Measurements from ENCODE around the gene KIF15.

GRCh38 chr3:44874308-44874707, 112.7 kb downstream of the KIF15 start, which contains the start of gene TGM4:
- TF ChIP-seq CTCF (IDR thresholded peaks at IDR 0.05) = no peak
- no peak for TF ChIP-seq PRRX2 (CRISPR knock-in tag; IDR thresholded peaks at IDR 0.05)
- TF ChIP-seq E2F4 (CRISPR knock-in tag; IDR thresholded peaks at IDR 0.05; ENCODE audit: borderline replicate concordance, low read depth) = no peak
- no peak for TF ChIP-seq NFE2L1 (CRISPR knock-in tag; IDR thresholded peaks at IDR 0.05)
- no peak for TF ChIP-seq AFF4 (CRISPR knock-in tag; IDR thresholded peaks at IDR 0.05; ENCODE audit: borderline replicate concordance)
- TF ChIP-seq PREB (CRISPR knock-in tag; IDR thresholded peaks at IDR 0.05; ENCODE audit: borderline replicate concordance) = no peak
- TF ChIP-seq TP53 (CRISPR knock-in tag; IDR thresholded peaks at IDR 0.05) = no peak
- TF ChIP-seq TCF7 (CRISPR knock-in tag; IDR thresholded peaks at IDR 0.05; ENCODE audit: low read depth) = no peak
- no peak for TF ChIP-seq ATF6 (CRISPR knock-in tag; IDR thresholded peaks at IDR 0.05)
- no peak for TF ChIP-seq IRF2 (CRISPR knock-in tag; IDR thresholded peaks at IDR 0.05; ENCODE audit: borderline replicate concordance, low read depth)
- TF ChIP-seq ZNF281 (CRISPR knock-in tag; IDR thresholded peaks at IDR 0.05) = no peak
- no peak for TF ChIP-seq ETV6 (CRISPR knock-in tag; IDR thresholded peaks at IDR 0.05)
- TF ChIP-seq CBFB (CRISPR knock-in tag; IDR thresholded peaks at IDR 0.05; ENCODE audit: low read depth) = no peak
- TF ChIP-seq ZBTB21 (CRISPR knock-in tag; IDR thresholded peaks at IDR 0.05; ENCODE audit: borderline replicate concordance) = no peak

Measured in WTC11 (cell line).